Left lobe of liver (tissue), 2 donors: Measurements from ENCODE around the gene KCNG1. TPM values are rescaled to one million over a fixed set of nuclear protein-coding genes. Genes with fewer than 3 reads are reported as not detected.
"Not testable (repeated sequence)": the region's sequence is repeated elsewhere in the genome, so short reads cannot be mapped to it uniquely, and the experiment has no call there.

Experiments used
- ATAC-seq: fragments of 200-7000 bp; cut with Tn5 transposase; one replicate; pipeline ENCODE4 v1.9.1; 2020; ENCODE audit warnings: mild to moderate bottlenecking, moderate library complexity
- DNase-seq: peaks from one replicate; pipeline ENCODE4 v3.0.0-alpha.2; 2020; ENCODE audit warnings: low spot score
- total RNA-seq: library from RNA; stranded (reverse); gene quantifications from one replicate; pipeline ENCODE4 v1.2.1, GENCODE V29; 2021
- donor health status: DM: no; HTN: no; CAD: no; lungs with moderate emphysema.
- donor health status: DM: no; HTN: yes; CAD: no.

Gene KCNG1
- 0.20 TPM for total RNA-seq

GRCh38 chr20:51022803-51023616 is at the start of gene KCNG1:
KCNG1 (minus strand) TSS chr20:51023107; CDS start chr20:51010338, 12,769 bp downstream.
- DNase-seq, result peak; percentile 64
- ATAC-seq, result peak; percentile 97

DNA sequence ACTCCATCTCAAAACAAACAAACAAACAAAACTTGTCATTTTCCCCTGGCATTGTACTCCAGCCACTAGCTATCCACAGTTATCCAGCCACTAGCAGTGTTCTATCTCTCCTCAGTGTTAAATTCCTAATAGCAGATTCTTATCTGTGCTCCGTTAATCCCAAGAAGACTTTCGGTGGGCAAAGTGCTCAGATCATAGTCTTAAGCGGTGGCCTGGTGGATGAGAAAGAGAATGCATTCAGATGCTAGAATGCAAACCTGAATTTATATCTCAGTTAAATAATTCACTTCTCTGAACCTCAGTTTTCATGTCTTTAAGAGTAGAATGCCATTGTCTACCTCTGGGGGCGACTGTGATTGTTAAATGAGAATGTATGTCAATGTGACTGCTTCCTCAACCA is 47.7 kb upstream of the KCNG1 start:
- no peak for DNase-seq
- no peak for ATAC-seq

DNA sequence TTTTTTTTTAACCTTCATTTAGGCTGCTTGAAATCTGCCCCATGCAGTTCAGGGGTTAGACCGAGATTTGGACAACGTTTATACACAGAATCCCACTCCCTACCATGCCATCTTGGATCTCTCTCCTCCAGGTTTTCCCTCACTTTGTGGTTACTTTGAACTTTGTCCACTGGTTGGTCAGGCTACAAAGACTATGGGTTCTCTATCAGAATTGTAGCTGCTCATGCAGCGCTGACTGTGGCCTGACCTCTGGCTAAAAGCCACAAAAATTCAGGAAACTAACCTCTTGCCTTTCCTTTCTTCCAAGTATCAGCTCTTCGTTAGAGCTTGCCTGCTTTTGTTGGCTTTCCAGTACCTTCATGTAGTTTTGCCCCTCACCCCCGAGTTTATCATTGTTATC is 44.9 kb upstream of the KCNG1 start:
- no peak for ATAC-seq

GRCh38 chr20:51065615-51066014 is 42.7 kb upstream of the KCNG1 start:
- DNase-seq, result no peak
- ATAC-seq, result no peak

More for the DNA sequence above, 44.9 kb upstream of the KCNG1 start:
- no peak for DNase-seq

DNA sequence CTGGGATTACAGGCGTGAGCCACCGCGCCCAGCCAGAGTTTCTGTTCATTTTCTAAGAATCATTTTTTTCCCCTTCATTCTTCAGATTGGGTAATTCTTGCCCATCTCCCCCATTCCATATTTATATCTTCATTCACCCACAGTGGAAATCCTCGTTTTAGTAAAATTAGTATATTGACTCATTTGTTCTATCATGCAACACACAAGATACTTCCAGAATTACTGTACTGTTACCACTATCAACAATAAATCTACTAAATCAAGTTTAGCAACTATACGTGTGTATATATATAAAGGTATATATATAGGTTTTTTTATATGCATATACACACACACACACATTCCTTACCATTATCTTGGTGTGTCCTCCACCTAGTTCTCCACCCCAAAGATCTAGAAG is 41.2 kb upstream of the KCNG1 start:
- ATAC-seq (no peak), DNase-seq (no peak)

DNA sequence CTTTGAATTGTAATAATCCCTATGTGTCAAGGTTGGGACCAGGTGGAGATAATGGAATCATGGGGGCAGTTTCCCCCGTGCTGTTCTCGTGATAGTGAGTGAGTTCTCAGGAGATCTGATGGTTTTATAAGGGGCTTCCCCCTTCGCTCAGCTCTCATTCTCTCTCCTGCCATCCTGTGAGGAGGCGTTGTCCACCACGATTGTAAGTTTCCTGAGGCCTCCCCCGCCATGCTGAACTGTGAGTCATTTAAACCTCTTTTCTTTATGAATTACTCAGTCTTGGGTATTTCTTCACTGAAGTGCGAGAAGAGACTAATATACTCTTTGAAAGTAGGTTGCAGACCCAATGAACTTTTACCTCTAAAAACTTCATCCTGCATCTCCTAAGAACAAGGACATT is 39.2 kb upstream of the KCNG1 start:
- DNase-seq (no peak), ATAC-seq (no peak)

- ATAC-seq, result no peak
- no peak for DNase-seq
These were observed 38.6 kb upstream of the KCNG1 start for GRCh38 chr20:51061418-51062045.

DNA sequence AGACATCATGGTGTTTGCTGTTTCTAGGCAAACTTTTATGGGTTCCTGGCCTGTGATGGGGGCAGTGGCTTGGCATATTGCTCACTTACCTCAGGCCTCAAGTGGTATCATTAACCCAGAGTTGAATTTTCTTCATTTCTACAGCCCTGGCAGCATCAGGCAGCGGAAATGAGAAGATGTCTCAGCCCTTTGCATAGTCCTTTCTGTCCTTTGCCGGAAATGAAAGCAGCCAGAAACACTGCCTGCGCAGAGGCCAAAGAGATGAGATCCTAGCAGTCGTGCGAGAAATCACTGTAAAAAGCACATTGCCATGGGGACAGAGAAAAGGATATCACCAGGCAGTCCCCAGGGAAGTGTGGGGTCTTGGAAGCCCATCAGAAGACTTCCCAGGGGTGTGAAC is 37.4 kb upstream of the KCNG1 start:
- ATAC-seq, result no peak
- no peak for DNase-seq

GRCh38 chr20:51059862-51060261 is 37.0 kb upstream of the KCNG1 start:
- DNase-seq (no peak), ATAC-seq (no peak)

GRCh38 chr20:51058017-51058416 is 35.1 kb upstream of the KCNG1 start:
- DNase-seq (no peak), ATAC-seq (no peak)

DNA sequence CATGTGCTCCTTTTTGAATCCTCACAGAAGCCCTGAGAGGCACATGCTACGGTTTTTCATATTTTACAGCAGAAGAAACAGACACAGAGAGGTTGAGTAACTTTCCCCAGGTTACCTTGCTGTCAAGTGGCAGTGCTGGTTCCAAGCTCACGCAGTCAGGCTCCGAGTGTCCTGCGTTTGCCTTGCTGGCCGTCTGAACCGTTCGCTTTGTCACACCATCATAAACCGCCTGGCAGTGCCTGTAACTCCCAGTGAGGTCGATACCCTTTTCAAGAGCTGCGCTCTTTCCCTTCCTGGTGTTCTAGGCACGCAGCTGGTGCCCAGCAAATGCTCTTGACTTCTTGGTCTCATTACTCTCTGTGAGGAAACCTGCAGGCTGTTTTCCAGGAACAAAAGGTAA is 31.3 kb upstream of the KCNG1 start:
- ATAC-seq (no peak), DNase-seq (no peak)

DNA sequence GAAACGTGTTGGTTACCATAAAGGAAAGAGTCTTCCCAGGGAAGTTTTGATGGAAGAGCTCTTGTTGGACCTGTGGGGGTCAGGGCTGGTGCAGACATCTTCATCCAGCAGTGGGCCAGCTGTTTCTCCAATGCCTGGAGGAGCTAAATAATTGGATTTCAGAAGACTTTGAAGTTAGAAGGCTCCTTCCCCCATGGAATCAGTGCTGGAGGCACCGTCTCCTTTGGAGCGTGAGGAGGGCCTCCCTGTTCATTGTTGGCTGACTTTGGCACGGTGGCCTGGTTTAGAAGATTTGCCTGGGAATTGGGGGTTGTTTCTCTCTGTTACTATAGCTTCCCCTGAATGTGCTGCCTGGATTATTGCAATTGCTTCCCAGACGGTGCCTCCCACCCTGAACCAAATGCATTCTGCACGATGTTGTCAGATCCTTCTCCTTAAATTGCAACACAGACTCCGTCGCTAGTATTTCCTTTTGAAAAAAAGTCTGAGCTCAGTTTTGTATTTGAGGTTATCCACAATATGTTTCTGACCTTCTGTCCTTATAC is 27.7 kb upstream of the KCNG1 start:
- DNase-seq (no peak), ATAC-seq (no peak)

- DNase-seq (no peak), ATAC-seq (no peak)
These were observed 23.4 kb upstream of the KCNG1 start for GRCh38 chr20:51046021-51046985.

GRCh38 chr20:51045492-51045891 is 22.6 kb upstream of the KCNG1 start:
- DNase-seq, ATAC-seq: not testable (repeated sequence)

DNA sequence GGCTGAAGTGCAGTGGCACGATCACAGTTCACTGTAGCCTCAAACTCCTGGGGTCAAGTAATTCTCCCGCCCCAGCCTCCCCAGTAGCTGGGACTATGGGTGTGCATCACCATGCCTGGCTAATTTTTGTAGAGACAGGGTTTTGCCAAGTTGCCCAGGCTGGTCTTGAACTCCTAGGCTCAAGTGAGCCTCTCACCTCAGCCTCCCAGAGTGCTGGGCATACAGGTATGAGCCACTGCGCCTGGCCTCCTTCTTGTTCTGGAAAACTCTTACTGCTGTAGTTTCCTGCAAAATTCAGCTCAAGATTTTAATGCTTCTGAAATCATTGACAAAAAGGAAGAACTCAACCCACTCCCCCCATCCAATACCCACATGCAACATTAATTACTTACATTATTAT is 21.9 kb upstream of the KCNG1 start:
- no peak for ATAC-seq
- DNase-seq, result no peak

DNA sequence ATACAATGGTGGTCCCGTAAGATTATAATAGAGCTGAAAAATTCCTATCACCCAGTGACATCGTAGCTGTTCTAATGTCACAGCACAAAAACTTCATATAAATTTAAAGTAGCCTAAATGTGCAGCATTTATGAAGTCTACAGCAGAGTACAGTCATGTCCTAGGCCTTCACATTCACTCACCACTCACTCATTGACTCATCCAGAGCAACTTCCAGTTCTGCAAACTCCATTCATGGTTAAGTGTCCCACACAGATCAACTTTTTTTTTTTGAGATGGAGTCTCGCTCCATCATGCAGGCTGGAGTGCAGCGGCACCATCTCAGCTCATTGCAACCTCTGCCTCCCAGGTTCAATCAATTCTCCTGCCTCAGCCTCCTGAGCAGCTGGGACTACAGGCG is 20.9 kb upstream of the KCNG1 start:
- ATAC-seq (no peak), DNase-seq (no peak)

GRCh38 chr20:51042657-51043247 is 19.8 kb upstream of the KCNG1 start:
- no peak for ATAC-seq
- DNase-seq, result no peak

- no peak for DNase-seq
- no peak for ATAC-seq
These were observed 19.2 kb upstream of the KCNG1 start for GRCh38 chr20:51042064-51042463.

DNA sequence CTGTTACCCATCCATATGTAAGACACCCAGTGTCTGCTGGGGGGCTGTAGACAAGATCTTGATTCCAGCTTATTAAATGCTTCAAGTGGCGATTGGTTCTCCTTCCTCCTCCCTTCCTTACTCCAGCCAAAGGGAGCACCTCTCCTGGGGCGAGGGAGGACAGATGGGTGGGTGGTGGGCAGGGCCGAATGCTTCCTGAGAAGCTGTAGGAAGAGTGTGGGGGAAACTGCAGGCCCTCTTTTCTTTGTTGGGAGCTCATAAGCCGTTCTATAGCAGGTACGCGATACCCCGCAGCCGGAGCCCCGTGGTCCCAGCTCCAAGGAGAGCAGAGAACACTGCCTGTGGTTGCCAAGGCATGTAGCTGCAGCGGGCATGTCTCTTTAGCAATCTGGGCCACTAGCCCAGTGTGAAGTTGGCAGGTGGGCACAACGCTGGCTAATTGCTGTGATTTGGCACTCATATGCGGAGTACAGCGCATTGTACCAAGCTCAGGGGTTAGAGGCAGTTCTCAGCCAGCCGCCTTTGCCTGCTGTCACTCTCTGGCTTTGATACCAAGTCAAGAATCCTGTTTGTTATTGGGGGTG is 14.7 kb upstream of the KCNG1 start:
- no peak for ATAC-seq
- no peak for DNase-seq

DNA sequence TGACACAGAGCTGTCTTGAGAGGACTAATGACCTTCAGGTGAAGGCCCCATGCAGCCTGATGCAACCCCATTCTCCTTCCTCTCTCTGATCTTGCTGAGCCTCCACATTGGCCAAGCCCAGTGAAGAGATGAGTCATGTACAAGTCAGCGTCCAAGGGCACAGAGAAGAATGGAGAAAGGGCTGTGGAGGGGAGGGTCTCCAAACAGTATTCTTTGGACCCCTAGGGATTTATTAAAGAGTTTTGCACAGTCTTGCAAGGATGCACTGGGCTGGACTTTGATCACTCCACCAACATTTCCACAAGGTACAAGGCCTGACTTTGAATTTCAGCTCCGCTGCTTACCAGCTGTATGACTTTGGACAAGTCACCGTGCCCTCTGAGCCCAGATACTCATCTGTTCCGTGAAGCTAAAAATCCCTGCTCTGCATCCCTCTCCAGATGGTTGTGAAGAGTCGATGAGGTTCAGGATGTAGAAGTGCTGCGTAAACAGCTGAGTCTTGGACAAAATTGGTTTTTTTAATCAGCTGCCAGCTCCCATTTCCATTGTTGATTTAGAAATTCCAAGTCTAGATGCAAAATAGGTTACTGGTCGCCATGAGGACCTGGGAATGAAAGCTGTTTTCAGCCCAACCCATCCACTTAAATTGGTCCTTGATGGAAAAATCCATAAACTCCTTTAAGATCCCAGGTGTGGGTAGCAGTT is 14.1 kb upstream of the KCNG1 start:
- DNase-seq, result no peak
- no peak for ATAC-seq
